ENCODE results near the gene CENATAC. TPM values are rescaled to one million over a fixed set of nuclear protein-coding genes. Genes with fewer than 3 reads are reported as not detected.

The CENATAC gene
- total and polyA plus RNA-seq, 8 donors = 34.5 to 53.0 (median 41.5) TPM

- intact Hi-C loops (cut with DNase I) = no loop called here
- no peak for TF ChIP-seq CTCF (IDR thresholded peaks at IDR 0.05)
- ATAC-seq (peak; percentile 17), DNase-seq (no peak)
- Histone ChIP-seq H3K4me1 (peaks cover 4 to 38% of the 10 kb centered on the region in 2 donors), H3K9me3 (no peaks in the 10 kb centered on the region), H3K4me3 (peak overlapping the region; percentile 87 to 98), H3K27me3 (no peaks in the 10 kb centered on the region), H3K36me3 (peaks cover 0 to 27% of the 10 kb centered on the region in 2 donors), H3K27ac (peak overlapping the region; percentile 63 to 80)
Observed at GRCh38 chr11:118996926-118997626, 862 bp upstream of the CENATAC start.

- intact Hi-C loops (cut with DNase I) = no loop called here
Observed at GRCh38 chr11:118998388-118998717, 415 bp downstream of the CENATAC start.

GRCh38 chr11:118998822-118999221 lies 884 bp downstream of the CENATAC start:
- TF ChIP-seq CTCF (IDR thresholded peaks at IDR 0.05) = no peak
- Histone ChIP-seq H3K9me3 (no peaks in the 10 kb centered on the region), H3K4me3 (peak overlapping the region; percentile 87 to 98), H3K27ac (peak overlapping the region; percentile 63 to 80), H3K36me3 (peaks cover 0 to 45% of the 10 kb centered on the region in 2 donors), H3K27me3 (no peaks in the 10 kb centered on the region), H3K4me1 (peaks cover 4 to 38% of the 10 kb centered on the region in 2 donors)
- ATAC-seq (peak; percentile 63), DNase-seq (peak in 1 of 4 donors; percentile 41)
- intact Hi-C loops (cut with DNase I) = no loop called here

More at GRCh38 chr11:118998388-118998717, 415 bp downstream of the CENATAC start:
- DNase-seq = no peak
- Histone ChIP-seq H3K4me1 (peaks cover 4 to 38% of the 10 kb centered on the region in 2 donors), H3K36me3 (peaks cover 0 to 40% of the 10 kb centered on the region in 2 donors), H3K4me3 (peak overlapping the region; percentile 87 to 98), H3K27ac (peak overlapping the region; percentile 63 to 80), H3K27me3 (no peaks in the 10 kb centered on the region), H3K9me3 (no peaks in the 10 kb centered on the region)
- peak; percentile 54 for ATAC-seq
- TF ChIP-seq CTCF (IDR thresholded peaks at IDR 0.05) = no peak

- Histone ChIP-seq H3K36me3 (peaks cover 0 to 63% of the 10 kb centered on the region in 2 donors), H3K9me3 (no peaks in the 10 kb centered on the region), H3K27me3 (no peaks in the 10 kb centered on the region), H3K27ac (no peak overlapping the region), H3K4me3 (no peak overlapping the region), H3K4me1 (peaks cover 4 to 38% of the 10 kb centered on the region in 2 donors)
- no peak for DNase-seq
- intact Hi-C loops (cut with DNase I) = no loop called here
- no peak for ATAC-seq
- TF ChIP-seq CTCF (IDR thresholded peaks at IDR 0.05) = no peak
Observed at GRCh38 chr11:119000906-119001305, 3.0 kb downstream of the CENATAC start.

- H3K4me3 ChIP-seq = no peak overlapping the region
- no peak overlapping the region for H3K27ac ChIP-seq
- no peak for ATAC-seq
- no peak for TF ChIP-seq CTCF (IDR thresholded peaks at IDR 0.05)
- no peaks in the 10 kb centered on the region for H3K9me3 ChIP-seq
- no peaks in the 10 kb centered on the region for H3K4me1 ChIP-seq
- H3K27me3 ChIP-seq = no peaks in the 10 kb centered on the region
- no peak for DNase-seq
- intact Hi-C loops (cut with DNase I) = no loop called here
- peaks cover 0 to 97% of the 10 kb centered on the region in 2 donors for H3K36me3 ChIP-seq
Observed at GRCh38 chr11:119006656-119007055, 8.7 kb downstream of the CENATAC start.
